Epithelial cell of proximal tubule (primary cell): ENCODE measurements around the gene CD180. TPM values are rescaled to one million over a fixed set of nuclear protein-coding genes. Genes with fewer than 3 reads are reported as not detected.
A peak's percentile ranks its signal among the peaks of the same experiment; 100 is the strongest.

Experiments used
- DNase-seq: peaks from one replicate; pipeline ENCODE4 v3.0.0-alpha.2; 2011; ENCODE audit warnings: low read depth
- H3K4me3 ChIP-seq: 2 replicates; pipeline ENCODE4 v1.5.1; 2011; ENCODE audit warnings: low read depth, mild to moderate bottlenecking, low read length
- total RNA-seq: library from RNA; depleted of rRNA; stranded (reverse); fragments of >200 nt; gene quantifications from 2 replicates; pipeline ENCODE4 v1.2.3, GENCODE V29; 2015
- TF ChIP-seq, protein P1 (sequence below): conservative IDR thresholded peaks from 2 replicates; pipeline ENCODE4 v1.5.1; 2012; ENCODE audit warnings: low read depth, mild to moderate bottlenecking, low read length

The CD180 gene
- not detected in 2 replicates for total RNA-seq

DNA sequence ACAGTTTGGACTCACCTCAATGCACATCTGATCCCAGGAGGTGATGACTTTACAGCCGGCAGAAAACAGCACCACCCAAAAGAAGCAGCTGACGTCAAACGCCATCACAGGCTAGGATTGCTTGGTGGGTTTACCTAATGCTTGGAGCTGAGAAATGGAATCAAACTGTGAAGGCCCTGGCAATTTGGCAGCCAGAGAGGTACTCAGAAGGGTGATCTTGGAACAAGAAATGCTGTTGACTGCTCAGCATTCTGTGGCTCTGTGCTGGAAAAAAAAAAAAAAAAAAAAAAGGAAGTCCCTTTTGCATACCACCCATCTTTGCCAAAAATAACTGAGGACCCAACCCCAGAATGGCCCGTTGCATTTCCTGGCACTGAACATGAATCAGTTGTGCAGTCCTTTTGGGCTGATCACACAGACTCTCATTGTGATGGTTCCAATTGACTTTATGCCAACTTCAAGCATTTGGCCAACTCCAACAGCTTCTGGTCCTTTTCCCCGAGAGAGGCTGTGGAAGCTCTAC lies at the start of gene CD180:
CD180 (minus strand) TSS at position 263 of the 523 bp plus-strand sequence; CDS start at position 105, 158 bp downstream.
- TF ChIP-seq, protein P1, sequence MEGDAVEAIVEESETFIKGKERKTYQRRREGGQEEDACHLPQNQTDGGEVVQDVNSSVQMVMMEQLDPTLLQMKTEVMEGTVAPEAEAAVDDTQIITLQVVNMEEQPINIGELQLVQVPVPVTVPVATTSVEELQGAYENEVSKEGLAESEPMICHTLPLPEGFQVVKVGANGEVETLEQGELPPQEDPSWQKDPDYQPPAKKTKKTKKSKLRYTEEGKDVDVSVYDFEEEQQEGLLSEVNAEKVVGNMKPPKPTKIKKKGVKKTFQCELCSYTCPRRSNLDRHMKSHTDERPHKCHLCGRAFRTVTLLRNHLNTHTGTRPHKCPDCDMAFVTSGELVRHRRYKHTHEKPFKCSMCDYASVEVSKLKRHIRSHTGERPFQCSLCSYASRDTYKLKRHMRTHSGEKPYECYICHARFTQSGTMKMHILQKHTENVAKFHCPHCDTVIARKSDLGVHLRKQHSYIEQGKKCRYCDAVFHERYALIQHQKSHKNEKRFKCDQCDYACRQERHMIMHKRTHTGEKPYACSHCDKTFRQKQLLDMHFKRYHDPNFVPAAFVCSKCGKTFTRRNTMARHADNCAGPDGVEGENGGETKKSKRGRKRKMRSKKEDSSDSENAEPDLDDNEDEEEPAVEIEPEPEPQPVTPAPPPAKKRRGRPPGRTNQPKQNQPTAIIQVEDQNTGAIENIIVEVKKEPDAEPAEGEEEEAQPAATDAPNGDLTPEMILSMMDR = no peak
- no peak within 1 kb of the TSS for H3K4me3 ChIP-seq
- no peak for DNase-seq

DNA sequence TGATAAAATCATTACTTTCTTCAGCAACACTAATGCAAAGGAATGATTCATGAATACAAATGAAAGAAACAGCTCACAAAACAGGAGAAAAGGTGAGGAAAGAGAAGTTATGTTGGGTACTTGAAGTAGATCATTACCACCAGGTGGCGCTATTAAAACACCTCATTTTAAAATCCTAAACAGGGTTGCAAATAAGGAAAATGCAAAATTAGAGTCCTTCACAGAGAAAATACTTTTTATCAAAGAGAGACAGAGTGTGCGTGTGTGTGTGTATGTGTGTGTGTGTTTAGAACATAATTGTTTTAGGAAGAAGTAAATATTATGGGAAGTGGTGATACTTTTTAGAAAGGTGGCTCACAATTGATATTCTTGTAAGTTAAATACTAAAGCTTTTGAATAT lies 49.5 kb upstream of the CD180 start:
- peak; percentile 67 for DNase-seq
- TF ChIP-seq, protein P1 = peak; percentile 71
- no peak overlapping the region for H3K4me3 ChIP-seq

DNA sequence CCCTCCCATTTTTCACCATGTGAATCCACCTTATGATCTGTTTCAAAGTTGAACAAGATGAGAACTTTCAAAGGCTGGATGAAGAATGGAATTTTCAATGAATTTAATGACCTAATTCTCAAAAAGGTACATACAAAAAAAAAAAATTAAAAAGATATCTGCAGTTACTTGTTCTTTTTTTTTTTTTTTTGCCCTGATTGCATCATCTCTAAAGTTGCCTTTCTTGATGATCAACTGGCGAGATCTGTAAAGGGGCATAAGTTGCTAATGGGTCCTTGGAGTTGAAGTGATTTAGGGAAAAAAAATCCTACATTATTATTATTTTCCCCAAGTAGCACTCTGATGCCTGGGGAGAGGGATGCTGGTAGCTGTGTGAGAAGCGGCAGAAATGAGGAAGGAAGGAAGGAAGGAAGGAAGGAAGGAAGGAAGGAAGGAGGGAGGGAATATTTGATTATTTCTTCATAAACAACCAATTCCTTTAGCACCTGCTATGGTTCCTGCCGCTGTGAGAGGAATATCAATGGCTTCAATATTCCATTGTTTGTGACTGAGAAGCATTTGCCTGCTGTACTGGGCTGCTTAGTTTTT lies 48.8 kb upstream of the CD180 start:
- DNase-seq = no peak
- TF ChIP-seq, protein P1 = no peak
- no peak overlapping the region for H3K4me3 ChIP-seq

DNA sequence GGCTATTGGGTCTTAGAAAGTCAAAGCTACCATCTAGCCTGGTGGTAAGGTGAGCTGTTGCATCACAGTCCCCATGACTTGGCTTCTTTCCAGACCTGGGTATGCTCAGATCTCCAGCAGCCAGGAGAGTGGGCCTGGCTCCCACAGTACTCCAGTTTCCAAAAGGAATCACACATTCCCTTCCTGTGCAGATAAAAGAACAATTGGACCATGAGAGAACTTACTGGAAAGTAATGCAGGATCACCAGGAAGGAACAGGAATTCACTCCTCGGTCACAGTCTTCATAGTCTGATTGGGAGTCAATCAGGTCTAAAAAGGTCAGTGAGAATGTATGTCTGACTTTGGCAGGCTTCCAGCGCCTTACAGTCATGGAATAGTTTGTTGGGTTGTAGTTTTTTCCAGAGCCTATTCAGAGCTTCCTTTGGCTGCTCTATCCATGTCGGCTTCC lies 47.8 kb upstream of the CD180 start:
- TF ChIP-seq, protein P1 = no peak
- H3K4me3 ChIP-seq = no peak overlapping the region
- DNase-seq = no peak

DNA sequence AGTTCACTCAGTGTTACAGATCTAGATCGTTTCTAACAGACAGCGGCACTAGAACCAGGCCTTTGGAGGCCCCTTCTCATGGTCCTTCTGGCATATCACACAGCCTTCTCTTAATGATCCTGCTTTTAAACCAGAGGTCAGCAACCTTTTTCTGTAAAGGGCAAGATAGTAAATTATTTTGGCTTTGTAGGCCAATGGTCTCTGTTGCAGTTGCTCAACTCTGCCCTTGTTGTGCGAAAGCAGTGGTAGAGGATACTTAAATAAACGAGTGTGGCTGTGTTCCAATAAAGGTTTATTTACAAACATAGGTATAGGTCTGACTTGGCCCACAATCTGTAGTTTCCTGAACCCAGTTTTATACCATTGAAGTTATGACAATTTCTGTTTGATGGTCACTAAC lies 47.3 kb upstream of the CD180 start:
- no peak overlapping the region for H3K4me3 ChIP-seq
- TF ChIP-seq, protein P1 = no peak
- DNase-seq = no peak

DNA sequence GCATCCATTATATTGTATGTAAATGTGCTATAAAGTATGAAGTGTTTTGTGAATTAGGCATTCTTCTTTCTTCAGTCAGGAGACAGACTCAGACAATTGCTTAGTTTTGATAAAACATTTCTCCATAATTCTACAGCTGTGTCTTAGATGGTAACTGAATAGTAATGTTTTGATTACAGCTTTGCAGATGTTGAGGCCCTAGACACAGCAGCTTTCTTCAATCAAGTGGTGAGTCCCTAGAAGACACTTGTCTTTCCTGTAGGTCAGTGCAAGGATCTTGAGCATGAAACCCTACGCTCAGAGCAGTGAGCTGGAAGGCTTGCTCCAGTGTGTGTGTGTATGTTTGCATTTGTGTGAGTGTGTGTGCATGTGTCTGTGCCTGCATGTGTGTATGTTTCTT lies 46.8 kb upstream of the CD180 start:
- no peak for DNase-seq
- TF ChIP-seq, protein P1 = no peak
- no peak overlapping the region for H3K4me3 ChIP-seq

DNA sequence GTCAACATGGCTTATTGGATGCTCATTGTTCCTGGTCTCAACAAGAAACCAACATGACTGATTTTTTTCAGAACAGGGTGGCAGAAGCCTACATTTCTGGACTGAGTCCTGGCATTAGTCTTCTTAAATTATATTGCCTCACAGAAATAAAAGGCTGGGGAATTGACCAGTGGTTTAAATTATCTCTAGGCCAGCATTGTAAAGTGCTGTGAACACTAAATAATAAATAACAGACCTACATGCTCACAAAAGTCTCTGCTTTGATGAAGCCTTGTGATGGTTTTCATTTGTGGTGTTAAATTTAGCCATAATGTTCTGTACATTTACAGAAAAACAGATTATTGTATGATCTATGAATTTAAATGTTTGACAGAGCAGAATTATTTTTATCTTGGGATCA lies 44.7 kb upstream of the CD180 start:
- no peak overlapping the region for H3K4me3 ChIP-seq
- DNase-seq = no peak
- TF ChIP-seq, protein P1 = no peak
